ENCODE data around the gene WAPL.
A peak's percentile ranks its signal among the peaks of the same experiment; 100 is the strongest.

The WAPL gene

GRCh38 chr10:86446440-86446839 is 75.2 kb downstream of the WAPL start:
- TF ChIP-seq, protein P1, sequence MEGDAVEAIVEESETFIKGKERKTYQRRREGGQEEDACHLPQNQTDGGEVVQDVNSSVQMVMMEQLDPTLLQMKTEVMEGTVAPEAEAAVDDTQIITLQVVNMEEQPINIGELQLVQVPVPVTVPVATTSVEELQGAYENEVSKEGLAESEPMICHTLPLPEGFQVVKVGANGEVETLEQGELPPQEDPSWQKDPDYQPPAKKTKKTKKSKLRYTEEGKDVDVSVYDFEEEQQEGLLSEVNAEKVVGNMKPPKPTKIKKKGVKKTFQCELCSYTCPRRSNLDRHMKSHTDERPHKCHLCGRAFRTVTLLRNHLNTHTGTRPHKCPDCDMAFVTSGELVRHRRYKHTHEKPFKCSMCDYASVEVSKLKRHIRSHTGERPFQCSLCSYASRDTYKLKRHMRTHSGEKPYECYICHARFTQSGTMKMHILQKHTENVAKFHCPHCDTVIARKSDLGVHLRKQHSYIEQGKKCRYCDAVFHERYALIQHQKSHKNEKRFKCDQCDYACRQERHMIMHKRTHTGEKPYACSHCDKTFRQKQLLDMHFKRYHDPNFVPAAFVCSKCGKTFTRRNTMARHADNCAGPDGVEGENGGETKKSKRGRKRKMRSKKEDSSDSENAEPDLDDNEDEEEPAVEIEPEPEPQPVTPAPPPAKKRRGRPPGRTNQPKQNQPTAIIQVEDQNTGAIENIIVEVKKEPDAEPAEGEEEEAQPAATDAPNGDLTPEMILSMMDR (conservative IDR thresholded peaks at IDR 0.05; ENCODE audit: low read depth, low read length), result no peak
- no peak for DNase-seq (ENCODE audit: low read depth)
- no peak overlapping the region for H3K4me3 ChIP-seq (ENCODE audit: low read length)

GRCh38 chr10:86443936-86444335 is 77.7 kb downstream of the WAPL start:
- no peak overlapping the region for H3K4me3 ChIP-seq (ENCODE audit: low read length)
- DNase-seq (ENCODE audit: low read depth), result no peak
- TF ChIP-seq, protein P1 (conservative IDR thresholded peaks at IDR 0.05; ENCODE audit: low read depth, low read length), result no peak

DNA sequence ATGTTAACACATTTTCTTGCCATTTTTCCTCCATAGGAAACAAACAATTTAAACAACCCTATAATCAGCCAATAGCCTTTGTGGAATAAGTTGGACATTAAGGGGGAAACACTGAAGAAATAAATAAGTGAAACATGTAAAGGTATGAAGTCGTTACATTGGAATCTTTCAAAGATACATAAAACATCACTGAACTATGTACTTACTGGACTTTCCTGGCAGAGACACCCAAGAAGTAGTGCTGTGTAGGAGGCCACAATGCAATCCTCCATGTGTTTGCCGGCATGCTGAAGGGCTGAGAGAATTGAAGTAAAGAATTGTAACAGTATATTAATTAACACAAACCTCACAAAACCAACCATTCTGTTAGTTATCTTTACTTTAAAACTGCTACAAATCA is 78.5 kb downstream of the WAPL start:
- no peak overlapping the region for H3K4me3 ChIP-seq (ENCODE audit: low read length)
- TF ChIP-seq, protein P1 (conservative IDR thresholded peaks at IDR 0.05; ENCODE audit: low read depth, low read length), result no peak
- peak; percentile 12 for DNase-seq (ENCODE audit: low read depth)

- TF ChIP-seq, protein P1 (conservative IDR thresholded peaks at IDR 0.05; ENCODE audit: low read depth, low read length), result no peak
- peak; percentile 66 for DNase-seq (ENCODE audit: low read depth)
- H3K4me3 ChIP-seq (ENCODE audit: low read length), result no peak overlapping the region
These were observed 80.4 kb downstream of the WAPL start for GRCh38 chr10:86440874-86441843.

GRCh38 chr10:86439544-86439943 is 82.0 kb downstream of the WAPL start:
- peak; percentile 91 for DNase-seq (ENCODE audit: low read depth)
- TF ChIP-seq, protein P1 (conservative IDR thresholded peaks at IDR 0.05; ENCODE audit: low read depth, low read length), result peak; percentile 1
- H3K4me3 ChIP-seq (ENCODE audit: low read length), result no peak overlapping the region

GRCh38 chr10:86438091-86438749 is 83.4 kb downstream of the WAPL start:
- TF ChIP-seq, protein P1 (conservative IDR thresholded peaks at IDR 0.05; ENCODE audit: low read depth, low read length), result no peak

More at GRCh38 chr10:86438091-86438749, 83.4 kb downstream of the WAPL start:
- H3K4me3 ChIP-seq (ENCODE audit: low read length), result no peak overlapping the region
- no peak for DNase-seq (ENCODE audit: low read depth)
